Upper lobe of left lung (tissue), 6 donors: ENCODE data around the gene ROGDI. TPM values are rescaled to one million over a fixed set of nuclear protein-coding genes. Genes with fewer than 3 reads are reported as not detected.

Experiments
- ATAC-seq, 2 donors: fragments of 200-7000 bp; cut with Tn5 transposase; one replicate each; pipeline ENCODE4 v1.9.1; 2022; ENCODE audit warnings: mild to moderate bottlenecking in 2 of 2, moderate library complexity in 2 of 2; ENCODE audit not compliant: low FRiP score in 2 of 2
- DNase-seq, 2 donors: peaks; one replicate each; pipeline ENCODE4 v3.0.0-alpha.2; 2019 to 2020
- H3K27ac ChIP-seq, 4 donors: fragments of 200-600 bp; sonication (generic); one replicate each; pipeline ENCODE4 v1.5.1; 2016 to 2019
- H3K27me3 ChIP-seq, 4 donors: fragments of 200-600 bp; sonication (generic); one replicate each; pipeline ENCODE4 v1.5.1; 2017 to 2019
- H3K36me3 ChIP-seq, 4 donors: fragments of 200-600 bp; sonication (generic); one replicate each; pipeline ENCODE4 v1.5.1; 2016 to 2019
- H3K4me1 ChIP-seq, 4 donors: fragments of 200-600 bp; sonication (generic); one replicate each; pipeline ENCODE4 v1.5.1; 2018 to 2019
- H3K4me3 ChIP-seq, 4 donors: fragments of 200-600 bp; sonication (generic); one replicate each; pipeline ENCODE4 v1.5.1; 2017 to 2019; ENCODE audit warnings: mild to moderate bottlenecking in 2 of 4, moderate library complexity in 1 of 4
- H3K9me3 ChIP-seq, 4 donors: fragments of 200-600 bp; sonication (generic); one replicate each; pipeline ENCODE4 v1.5.1; 2018 to 2019
- CTCF ChIP-seq, 6 experiments: fragments of 450-650 bp in 4 of 6; fragments of 200-600 bp in 2 of 6; sonication (generic) in 2 of 6; IDR thresholded peaks; one replicate each; pipeline ENCODE4 v1.5.1; 2016 to 2019; ENCODE audit warnings: antibody characterized with exemption in 6 of 6
- EP300 ChIP-seq, 4 donors: sonication (generic); formaldehyde crosslinking; IDR thresholded peaks; one replicate each; pipeline ENCODE4 v1.5.1; 2017; ENCODE audit warnings: antibody characterized with exemption in 4 of 4, control low read depth in 2 of 4
- POLR2A ChIP-seq, 4 donors: fragments of 450-650 bp; IDR thresholded peaks; one replicate each; pipeline ENCODE4 v1.5.1; 2016 to 2017; ENCODE audit warnings: antibody characterized with exemption in 4 of 4, mild to moderate bottlenecking in 2 of 4
- POLR2AphosphoS5 ChIP-seq, 2 donors: sonication (generic); formaldehyde crosslinking; IDR thresholded peaks; one replicate each; pipeline ENCODE4 v1.5.1; 2017; ENCODE audit warnings: antibody characterized with exemption in 2 of 2
- WGBS, 2 donors: methylation state at CpG; one replicate each; pipeline ENCODE4 v1.1.5; 2017 to 2018; 5-methylcytosine and 5-hydroxymethylcytosine counted together
- total RNA-seq, 6 donors: library from RNA; depleted of rRNA in 4 of 6; stranded (reverse); fragments of >200 nt in 4 of 6; gene quantifications; one replicate each; pipeline versions ENCODE4 v1.1.0 to v1.2.1, GENCODE V29; 2016 to 2021
- donor health status: DM: no; HTN: no; CAD: no; lungs with moderate emphysema.
- donor health status: DM: no; HTN: yes; CAD: no; lungs with severe emphysema.

The ROGDI gene
- total RNA-seq, 6 donors from 2014 or later = 19.2 to 59.7 (median 33.1) TPM

GRCh38 chr16:4802659-4803287, 340 bp upstream of the ROGDI start:
- H3K27me3 ChIP-seq = no peaks in the 10 kb centered on the region
- H3K36me3 ChIP-seq = peaks cover 0 to 44% (median 33%) of the 10 kb centered on the region in 4 donors
- DNase-seq (peak; percentile 93 to 99), ATAC-seq (peak; percentile 94 to 98)
- TF ChIP-seq POLR2AphosphoS5 (IDR thresholded peaks at IDR 0.05) (no peak), POLR2A (IDR thresholded peaks at IDR 0.05) (peak in 1 of 4 donors; percentile 30), EP300 (IDR thresholded peaks at IDR 0.05) (no peak), CTCF (IDR thresholded peaks at IDR 0.05) (peak in 4 of 6 experiments; percentile 18 to 72 (median 67))
- no peaks in the 10 kb centered on the region for H3K9me3 ChIP-seq
- peak overlapping the region; percentile 51 to 94 (median 90) for H3K4me3 ChIP-seq
- WGBS, 2 donors = 1 to 2% methylated on average over 14 to 19 of the region's 59 CpGs
- H3K27ac ChIP-seq = peak overlapping the region; percentile 71 to 92 (median 82)
- H3K4me1 ChIP-seq = peaks cover 15 to 37% (median 26%) of the 10 kb centered on the region in 4 donors

GRCh38 chr16:4801051-4801961, 1.1 kb downstream of the ROGDI start:
- DNase-seq (no peak), ATAC-seq (no peak)
- Histone ChIP-seq H3K4me3 (peak overlapping the region in 3 of 4 donors; percentile 88 to 94 (median 92)), H3K36me3 (peaks cover 0 to 42% (median 28%) of the 10 kb centered on the region in 4 donors), H3K27ac (peak overlapping the region; percentile 76 to 92 (median 82)), H3K9me3 (no peaks in the 10 kb centered on the region), H3K27me3 (no peaks in the 10 kb centered on the region), H3K4me1 (peaks cover 15 to 37% (median 26%) of the 10 kb centered on the region in 4 donors)
- no peak for TF ChIP-seq CTCF (IDR thresholded peaks at IDR 0.05)
- no peak for TF ChIP-seq EP300 (IDR thresholded peaks at IDR 0.05)
- TF ChIP-seq POLR2AphosphoS5 (IDR thresholded peaks at IDR 0.05) = no peak
- TF ChIP-seq POLR2A (IDR thresholded peaks at IDR 0.05) = no peak
- WGBS, 2 donors = 50 to 54% methylated on average over 14 to 27 of the region's 29 CpGs

- 53 to 75% methylated on average over 8 to 13 of the region's 17 CpGs for WGBS, 2 donors
- Histone ChIP-seq H3K27me3 (no peaks in the 10 kb centered on the region), H3K4me3 (peak overlapping the region in 1 of 4 donors; percentile 88), H3K36me3 (peaks cover 0 to 34% (median 22%) of the 10 kb centered on the region in 4 donors), H3K27ac (peak overlapping the region in 2 of 4 donors; percentile 33 to 46), H3K4me1 (peaks cover 15 to 37% (median 26%) of the 10 kb centered on the region in 4 donors), H3K9me3 (no peaks in the 10 kb centered on the region)
- ATAC-seq = no peak
- TF ChIP-seq POLR2A (IDR thresholded peaks at IDR 0.05) (peak in 1 of 4 donors; percentile 8), CTCF (IDR thresholded peaks at IDR 0.05) (no peak)
- DNase-seq = peak in 1 of 2 donors; percentile 77
Observed at GRCh38 chr16:4800290-4801041, 2.0 kb downstream of the ROGDI start.

GRCh38 chr16:4799171-4799855, 3.1 kb downstream of the ROGDI start:
- DNase-seq = no peak
- Histone ChIP-seq H3K4me1 (peaks cover 15 to 36% (median 26%) of the 10 kb centered on the region in 4 donors), H3K36me3 (peaks cover 0 to 22% (median 11%) of the 10 kb centered on the region in 4 donors), H3K4me3 (no peak overlapping the region), H3K27me3 (no peaks in the 10 kb centered on the region), H3K9me3 (no peaks in the 10 kb centered on the region), H3K27ac (peak overlapping the region in 1 of 4 donors; percentile 46)
- no peak for ATAC-seq
- TF ChIP-seq EP300 (IDR thresholded peaks at IDR 0.05) (no peak), CTCF (IDR thresholded peaks at IDR 0.05) (no peak), POLR2AphosphoS5 (IDR thresholded peaks at IDR 0.05) (no peak), POLR2A (IDR thresholded peaks at IDR 0.05) (no peak)
- WGBS, 2 donors = 86 to 95% methylated on average over 6 to 19 of the region's 19 CpGs
